ENCODE results near the gene MON2.

DNA sequence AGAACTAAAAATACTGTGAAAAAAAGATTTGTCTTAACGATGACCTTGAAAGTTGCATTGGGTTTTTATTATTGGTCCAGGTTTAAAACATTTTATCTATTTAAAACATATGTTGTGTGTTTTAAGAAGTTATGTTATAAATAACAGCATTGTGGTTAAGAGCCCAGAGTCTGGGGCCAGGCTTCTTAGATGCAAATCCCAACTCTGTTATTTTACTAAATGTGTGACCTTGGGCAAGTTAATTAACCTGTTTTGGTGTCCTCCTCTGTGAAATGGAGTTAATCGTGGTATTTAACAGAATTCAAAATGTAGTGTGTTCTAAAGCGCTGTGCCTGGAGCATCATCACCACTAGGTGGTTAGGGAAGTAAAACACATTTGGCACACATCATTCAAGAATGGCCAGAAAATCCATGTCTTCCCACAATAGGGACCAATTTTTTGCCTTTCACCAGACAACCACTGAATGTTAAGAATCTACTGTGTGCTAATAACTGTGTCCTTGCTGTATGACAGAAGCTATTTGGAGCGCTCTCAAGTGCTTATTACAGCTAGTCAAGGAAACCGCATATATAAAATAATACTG, 133.3 kb downstream of the MON2 start:
- TF ChIP-seq, protein P1, sequence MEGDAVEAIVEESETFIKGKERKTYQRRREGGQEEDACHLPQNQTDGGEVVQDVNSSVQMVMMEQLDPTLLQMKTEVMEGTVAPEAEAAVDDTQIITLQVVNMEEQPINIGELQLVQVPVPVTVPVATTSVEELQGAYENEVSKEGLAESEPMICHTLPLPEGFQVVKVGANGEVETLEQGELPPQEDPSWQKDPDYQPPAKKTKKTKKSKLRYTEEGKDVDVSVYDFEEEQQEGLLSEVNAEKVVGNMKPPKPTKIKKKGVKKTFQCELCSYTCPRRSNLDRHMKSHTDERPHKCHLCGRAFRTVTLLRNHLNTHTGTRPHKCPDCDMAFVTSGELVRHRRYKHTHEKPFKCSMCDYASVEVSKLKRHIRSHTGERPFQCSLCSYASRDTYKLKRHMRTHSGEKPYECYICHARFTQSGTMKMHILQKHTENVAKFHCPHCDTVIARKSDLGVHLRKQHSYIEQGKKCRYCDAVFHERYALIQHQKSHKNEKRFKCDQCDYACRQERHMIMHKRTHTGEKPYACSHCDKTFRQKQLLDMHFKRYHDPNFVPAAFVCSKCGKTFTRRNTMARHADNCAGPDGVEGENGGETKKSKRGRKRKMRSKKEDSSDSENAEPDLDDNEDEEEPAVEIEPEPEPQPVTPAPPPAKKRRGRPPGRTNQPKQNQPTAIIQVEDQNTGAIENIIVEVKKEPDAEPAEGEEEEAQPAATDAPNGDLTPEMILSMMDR (IDR thresholded peaks at IDR 0.05) = no peak
- TF ChIP-seq POLR2A (IDR thresholded peaks at IDR 0.05) (no peak), POLR2AphosphoS5 (IDR thresholded peaks at IDR 0.05) (no peak)
